HFFc6 (cell line): ENCODE data around the gene LCNL1. TPM values are rescaled to one million over a fixed set of nuclear protein-coding genes. Genes with fewer than 3 reads are reported as not detected.
A peak's percentile ranks its signal among the peaks of the same experiment; 100 is the strongest.

ENCODE experiments used
- DNase-seq: peaks from one replicate; pipeline ENCODE4 v3.0.0-alpha.2; 2018
- H3K27ac Mint-ChIP-seq: 2 replicates; pipeline ENCODE4 v1.8.0; 2020; ENCODE audit warnings: mild to moderate bottlenecking, mixed read lengths
- H3K27me3 Mint-ChIP-seq: 2 replicates; pipeline ENCODE4 v1.8.0; 2021; ENCODE audit warnings: mild to moderate bottlenecking, moderate library complexity, mixed read lengths; ENCODE audit not compliant: insufficient read depth
- H3K36me3 Mint-ChIP-seq: 2 replicates; pipeline ENCODE4 v1.8.0; 2021; ENCODE audit warnings: low read depth, mixed read lengths
- H3K4me1 Mint-ChIP-seq: 2 replicates; pipeline ENCODE4 v1.8.0; 2020; ENCODE audit warnings: low read depth, mixed read lengths
- H3K4me3 Mint-ChIP-seq: 2 replicates; pipeline ENCODE4 v1.8.0; 2020; ENCODE audit warnings: mild to moderate bottlenecking, moderate library complexity, mixed read lengths
- H3K9me3 Mint-ChIP-seq: 2 replicates; pipeline ENCODE4 v1.8.0; 2020; ENCODE audit warnings: mild to moderate bottlenecking, mixed read lengths
- CTCF ChIP-seq: fragments of 200-600 bp; sonication (generic); IDR thresholded peaks from 2 replicates; pipeline ENCODE4 v1.5.0; 2021; ENCODE audit warnings: antibody characterized with exemption, mild to moderate bottlenecking
- total RNA-seq, 6 experiments: library from RNA; stranded (reverse); fragmentation: NEBNext Ultra II Directional; extraction: Animal tissue kit (Norgen Biotek cat#: 25700); gene quantifications; 2 replicates in 1 of 6; 3 replicates in 5 of 6; pipeline ENCODE4 v1.2.3, GENCODE V29; 2021

Gene LCNL1
- total RNA-seq, 6 experiments from 2014 or later = not detected

- Mint-ChIP-seq H3K27me3 (no peaks in the 10 kb centered on the region; the same call in 1 of the 2 replicates), H3K4me3 (peak within 1 kb of the TSS; percentile 46), H3K36me3 (no peaks in the 10 kb centered on the region), H3K4me1 (peaks cover 32% of the 10 kb centered on the region), H3K9me3 (no peaks in the 10 kb centered on the region; the same call in 1 of the 2 replicates), H3K27ac (peak within 1 kb of the TSS; percentile 36)
- no peak for DNase-seq
- TF ChIP-seq CTCF = no peak
Measured at GRCh38 chr9:136996361-136997292, 13.8 kb downstream of the LCNL1 start, which contains the start of gene CLIC3. CLIC3 (minus strand) TSS chr9:136996568; CDS start chr9:136996543, 25 bp downstream.

- TF ChIP-seq CTCF = no peak
- H3K27ac Mint-ChIP-seq = no peak overlapping the region
Measured at GRCh38 chr9:136997371-136997770, 14.6 kb downstream of the LCNL1 start.

GRCh38 chr9:136997830-136998234, 15.0 kb downstream of the LCNL1 start:
- TF ChIP-seq CTCF = no peak
- DNase-seq = no peak
- no peak overlapping the region for H3K4me3 Mint-ChIP-seq
- no peak overlapping the region; the same call in 1 of the 2 replicates for H3K27ac Mint-ChIP-seq
- no peaks in the 10 kb centered on the region for H3K36me3 Mint-ChIP-seq
- H3K27me3 Mint-ChIP-seq = no peaks in the 10 kb centered on the region; the same call in 1 of the 2 replicates
- no peaks in the 10 kb centered on the region for H3K9me3 Mint-ChIP-seq
- peaks cover 32% of the 10 kb centered on the region for H3K4me1 Mint-ChIP-seq

More at GRCh38 chr9:136997371-136997770, 14.6 kb downstream of the LCNL1 start:
- no peaks in the 10 kb centered on the region for H3K36me3 Mint-ChIP-seq
- no peak for DNase-seq
- no peak overlapping the region for H3K4me3 Mint-ChIP-seq
- no peaks in the 10 kb centered on the region for H3K9me3 Mint-ChIP-seq
- H3K4me1 Mint-ChIP-seq = peaks cover 32% of the 10 kb centered on the region
- no peaks in the 10 kb centered on the region; the same call in 1 of the 2 replicates for H3K27me3 Mint-ChIP-seq

GRCh38 chr9:137000177-137000930, 17.6 kb downstream of the LCNL1 start:
- peak; percentile 63 for DNase-seq
- H3K36me3 Mint-ChIP-seq = no peaks in the 10 kb centered on the region
- no peaks in the 10 kb centered on the region; the same call in 1 of the 2 replicates for H3K9me3 Mint-ChIP-seq
- TF ChIP-seq CTCF = no peak
- H3K27me3 Mint-ChIP-seq = no peaks in the 10 kb centered on the region; the same call in 1 of the 2 replicates
- peak overlapping the region; percentile 75 for H3K27ac Mint-ChIP-seq
- peak overlapping the region; percentile 42; the same call in 1 of the 2 replicates for H3K4me3 Mint-ChIP-seq
- H3K4me1 Mint-ChIP-seq = peaks cover 32% of the 10 kb centered on the region

- Mint-ChIP-seq H3K27me3 (no peaks in the 10 kb centered on the region), H3K4me3 (no peak overlapping the region), H3K4me1 (peaks cover 23% of the 10 kb centered on the region), H3K27ac (no peak overlapping the region), H3K36me3 (no peaks in the 10 kb centered on the region), H3K9me3 (no peaks in the 10 kb centered on the region; the same call in 1 of the 2 replicates)
- TF ChIP-seq CTCF = no peak
- DNase-seq = no peak
Measured at GRCh38 chr9:137001857-137002645, 19.3 kb downstream of the LCNL1 start.
